Keratinocyte (primary cell): ENCODE results near the gene PTER. TPM values are rescaled to one million over a fixed set of nuclear protein-coding genes. Genes with fewer than 3 reads are reported as not detected.

Experiments
- DNase-seq: peaks from one replicate; pipeline ENCODE4 v3.0.0-alpha.2; 2011; ENCODE audit warnings: low read depth, missing footprints, low spot score
- FAIRE-seq: peaks from 2 replicates; lab custom pipeline; 2011; peaks lifted over from hg19 to GRCh38; lab: Jason Lieb, UNC
- H2AFZ ChIP-seq: 2 replicates; pipeline ENCODE4 v1.6.0; 2012; ENCODE audit warnings: low read length, control low read depth, inconsistent platforms; ENCODE audit not compliant: control insufficient read depth
- H3K27ac ChIP-seq: 2 replicates; pipeline ENCODE4 v1.5.1; 2011; ENCODE audit warnings: low read length; ENCODE audit not compliant: control insufficient read depth, insufficient read depth
- H3K27me3 ChIP-seq: 3 replicates; pipeline ENCODE4 v1.6.0; 2011; ENCODE audit warnings: low read length; ENCODE audit not compliant: control insufficient read depth, insufficient read depth; ENCODE audit errors: extremely low read depth
- H3K36me3 ChIP-seq, 2 experiments: 2 replicates in 1 of 2; 3 replicates in 1 of 2; pipeline ENCODE4 v1.5.1; 2011; ENCODE audit warnings: low read length in 2 of 2, mild to moderate bottlenecking in 1 of 2; ENCODE audit not compliant: control insufficient read depth in 2 of 2, insufficient read depth in 2 of 2; ENCODE audit errors: extremely low read depth in 1 of 2
- H3K4me1 ChIP-seq: 3 replicates; pipeline ENCODE4 v1.5.1; 2011; ENCODE audit warnings: low read length; ENCODE audit not compliant: control insufficient read depth, insufficient read depth; ENCODE audit errors: extremely low read depth
- H3K4me2 ChIP-seq: 3 replicates; pipeline ENCODE4 v1.6.0; 2011; ENCODE audit warnings: low read depth, low read length; ENCODE audit not compliant: control insufficient read depth, insufficient read depth; ENCODE audit errors: extremely low read depth
- H3K4me3 ChIP-seq, 3 experiments: fragments of 200-600 bp in 1 of 3; sonication (generic) in 1 of 3; 2 replicates in 2 of 3; 3 replicates in 1 of 3; pipeline ENCODE4 v1.5.1; 2011 to 2016; ENCODE audit warnings: low read length in 3 of 3, mild to moderate bottlenecking in 3 of 3, control low read depth in 2 of 3, inconsistent platforms in 1 of 3, low read depth in 1 of 3, mixed read lengths in 1 of 3, mixed run types in 1 of 3, moderate library complexity in 1 of 3; ENCODE audit not compliant: control insufficient read depth in 2 of 3, insufficient read depth in 2 of 3; ENCODE audit errors: extremely low read depth in 1 of 3
- H3K79me2 ChIP-seq: 2 replicates; pipeline ENCODE4 v1.6.0; 2012; ENCODE audit warnings: low read length; ENCODE audit not compliant: control insufficient read depth, insufficient read depth
- H3K9ac ChIP-seq: 3 replicates; pipeline ENCODE4 v1.6.0; 2011; ENCODE audit warnings: low read length; ENCODE audit not compliant: control insufficient read depth, insufficient read depth; ENCODE audit errors: extremely low read depth
- H3K9me1 ChIP-seq: 3 replicates; pipeline ENCODE4 v1.6.0; 2011; ENCODE audit warnings: low read length; ENCODE audit not compliant: control insufficient read depth, insufficient read depth; ENCODE audit errors: extremely low read depth
- H3K9me3 ChIP-seq: 2 replicates; pipeline ENCODE4 v1.5.1; 2012; ENCODE audit warnings: low read depth, low read length; ENCODE audit not compliant: control insufficient read depth
- H4K20me1 ChIP-seq: 3 replicates; pipeline ENCODE4 v1.6.0; 2011; ENCODE audit warnings: low read length; ENCODE audit not compliant: control insufficient read depth, insufficient read depth; ENCODE audit errors: extremely low read depth
- CTCF ChIP-seq, 3 experiments: IDR thresholded peaks in 1 of 3; conservative IDR thresholded peaks in 1 of 3; optimal IDR thresholded peaks in 1 of 3; 2 replicates in 2 of 3; 3 replicates in 1 of 3; pipeline versions ENCODE3 to v1.5.1; 2011; ENCODE audit warnings: low read length in 3 of 3, mild to moderate bottlenecking in 3 of 3, moderate library complexity in 2 of 3, control low read depth in 1 of 3, inconsistent platforms in 1 of 3; ENCODE audit not compliant: insufficient read depth in 2 of 3; ENCODE audit errors: extremely low read depth in 1 of 3
- EZH2 ChIP-seq: IDR thresholded peaks from one replicate; pipeline ENCODE4 v1.6.1; 2012; ENCODE audit warnings: inconsistent platforms, mild to moderate bottlenecking, low read length, moderate library complexity
- dilution Hi-C: fragments of 300-500 bp; cut with MboI; formaldehyde crosslinking; loops from one replicate; pipeline ENCODE4 v1.7.0; 2020; ENCODE audit warnings: low sequenced_read_pairs; ENCODE audit not compliant: extremely low pct_ligation_motif_present
- polyA plus RNA-seq, 5 experiments: library from polyadenylated mRNA; depleted of rRNA in 3 of 5; stranded (reverse) in 3 of 5; stranded (forward) in 1 of 5; unstranded in 1 of 5; fragments of >200 nt; gene quantifications; 1 replicate in 1 of 5; 2 replicates in 3 of 5; 3 replicates in 1 of 5; pipeline versions ENCODE4 v1.2.1 to v1.2.3, GENCODE V29; 2011 to 2012; ENCODE audit warnings: missing spikeins in 2 of 5, low read depth in 1 of 5, low replicate concordance in 1 of 5

PTER gene
- polyA plus RNA-seq, 1 donor (not counting 4 experiments of a cell fraction or from before 2014, with no cell fraction given): 10.1 TPM

- H3K9ac ChIP-seq: no peak overlapping the region
- H3K9me1 ChIP-seq: no peaks in the 10 kb centered on the region
- H3K9me3 ChIP-seq: no peaks in the 10 kb centered on the region
- H3K27ac ChIP-seq: no peak overlapping the region
- H2AFZ ChIP-seq: no peak overlapping the region
- DNase-seq (no peak), FAIRE-seq (no peak)
- no peaks in the 10 kb centered on the region for H3K36me3 ChIP-seq
- TF ChIP-seq CTCF (optimal IDR thresholded peaks at IDR 0.05 in 1 of 3, IDR thresholded peaks at IDR 0.05 in 1 of 3, conservative IDR thresholded peaks at IDR 0.05 in 1 of 3; ENCODE audit: extremely low read depth in 1 of 3, insufficient read depth in 2 of 3, low read length in 3 of 3) (no peak), EZH2 (no peak)
- no peak overlapping the region for H3K4me3 ChIP-seq
- no peak overlapping the region for H3K4me2 ChIP-seq
- no peaks in the 10 kb centered on the region for H3K79me2 ChIP-seq
- no peaks in the 10 kb centered on the region for H3K27me3 ChIP-seq
- H4K20me1 ChIP-seq: no peaks in the 10 kb centered on the region
- dilution Hi-C loops: no loop called here
- H3K4me1 ChIP-seq: no peaks in the 10 kb centered on the region
These were observed 43.4 kb upstream of the PTER start for GRCh38 chr10:16393271-16393858.

DNA sequence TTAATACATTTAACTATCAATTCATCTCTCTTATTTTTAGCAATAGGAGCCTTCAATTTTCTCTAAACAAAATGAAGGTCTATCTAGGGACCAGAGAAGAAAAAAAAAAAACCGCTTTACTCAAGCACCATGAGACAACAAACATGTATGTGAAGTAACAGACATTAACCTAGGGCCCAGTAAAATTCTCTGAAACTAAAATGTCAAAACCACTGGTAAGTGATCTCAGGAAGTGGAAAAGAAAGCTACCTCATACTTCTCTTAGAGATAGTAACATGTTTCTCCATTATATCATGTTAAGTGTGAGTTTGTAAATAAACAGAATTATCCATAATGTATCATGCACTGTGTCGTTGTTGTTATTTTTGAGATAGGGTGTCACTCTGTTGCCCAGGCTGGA lies 35.4 kb upstream of the PTER start:
- Histone ChIP-seq H3K9me3 (no peaks in the 10 kb centered on the region), H3K27me3 (no peaks in the 10 kb centered on the region), H3K4me3 (no peak overlapping the region), H3K4me2 (no peak overlapping the region), H3K36me3 (no peaks in the 10 kb centered on the region), H2AFZ (no peak overlapping the region), H3K79me2 (no peaks in the 10 kb centered on the region), H3K27ac (no peak overlapping the region), H4K20me1 (no peaks in the 10 kb centered on the region), H3K4me1 (no peaks in the 10 kb centered on the region), H3K9ac (no peak overlapping the region), H3K9me1 (no peaks in the 10 kb centered on the region)
- FAIRE-seq: no peak
- no peak for DNase-seq
- dilution Hi-C loops: no loop called here
- TF ChIP-seq EZH2 (no peak), CTCF (optimal IDR thresholded peaks at IDR 0.05 in 1 of 3, IDR thresholded peaks at IDR 0.05 in 1 of 3, conservative IDR thresholded peaks at IDR 0.05 in 1 of 3; ENCODE audit: extremely low read depth in 1 of 3, insufficient read depth in 2 of 3, low read length in 3 of 3) (no peak)
